Esophagus muscularis mucosa (tissue), 4 donors: Measurements from ENCODE around the gene APOBR.
"Not testable (repeated sequence)": the region's sequence is repeated elsewhere in the genome, so short reads cannot be mapped to it uniquely, and the experiment has no call there.

Experiments used
- EP300 ChIP-seq: sonication (generic); formaldehyde crosslinking; IDR thresholded peaks from one replicate; pipeline ENCODE4 v1.6.1; 2017; ENCODE audit warnings: antibody characterized with exemption
- POLR2A ChIP-seq: fragments of 450-650 bp; IDR thresholded peaks from one replicate; pipeline ENCODE4 v1.6.1; 2017; ENCODE audit warnings: antibody characterized with exemption, moderate library complexity, mild to moderate bottlenecking, low read depth
- POLR2AphosphoS5 ChIP-seq, 2 donors: sonication (generic); formaldehyde crosslinking; IDR thresholded peaks; one replicate each; pipeline ENCODE4 v1.6.1; 2017; ENCODE audit warnings: antibody characterized with exemption in 2 of 2
- TF ChIP-seq, protein P1 (sequence below), 3 experiments: fragments of 200-600 bp in 2 of 3; fragments of 450-650 bp in 1 of 3; sonication (generic) in 2 of 3; IDR thresholded peaks; one replicate each; pipeline ENCODE4 v1.5.1; 2017 to 2019; ENCODE audit warnings: antibody characterized with exemption in 3 of 3, mild to moderate bottlenecking in 2 of 3, moderate library complexity in 1 of 3

DNA sequence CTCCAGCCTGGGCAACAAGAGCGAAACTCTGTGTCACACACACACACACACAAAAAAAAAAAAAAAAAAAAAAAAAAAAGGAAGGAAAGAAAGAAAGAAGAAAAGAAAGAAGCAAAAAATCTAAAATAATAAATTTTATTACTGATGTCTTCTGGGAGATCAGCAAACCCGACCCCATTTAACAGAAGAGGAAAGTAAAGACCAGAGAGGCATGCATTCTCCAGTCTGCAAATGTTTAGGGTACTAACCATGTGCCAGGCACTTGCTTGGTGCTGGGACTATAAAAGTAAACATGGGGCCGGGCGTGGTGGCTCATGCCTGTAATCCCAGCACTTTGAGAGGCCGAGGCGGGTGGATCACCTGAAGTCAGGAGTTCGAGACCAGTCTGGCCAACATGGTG, 51.5 kb downstream of the APOBR start:
- TF ChIP-seq, protein P1, sequence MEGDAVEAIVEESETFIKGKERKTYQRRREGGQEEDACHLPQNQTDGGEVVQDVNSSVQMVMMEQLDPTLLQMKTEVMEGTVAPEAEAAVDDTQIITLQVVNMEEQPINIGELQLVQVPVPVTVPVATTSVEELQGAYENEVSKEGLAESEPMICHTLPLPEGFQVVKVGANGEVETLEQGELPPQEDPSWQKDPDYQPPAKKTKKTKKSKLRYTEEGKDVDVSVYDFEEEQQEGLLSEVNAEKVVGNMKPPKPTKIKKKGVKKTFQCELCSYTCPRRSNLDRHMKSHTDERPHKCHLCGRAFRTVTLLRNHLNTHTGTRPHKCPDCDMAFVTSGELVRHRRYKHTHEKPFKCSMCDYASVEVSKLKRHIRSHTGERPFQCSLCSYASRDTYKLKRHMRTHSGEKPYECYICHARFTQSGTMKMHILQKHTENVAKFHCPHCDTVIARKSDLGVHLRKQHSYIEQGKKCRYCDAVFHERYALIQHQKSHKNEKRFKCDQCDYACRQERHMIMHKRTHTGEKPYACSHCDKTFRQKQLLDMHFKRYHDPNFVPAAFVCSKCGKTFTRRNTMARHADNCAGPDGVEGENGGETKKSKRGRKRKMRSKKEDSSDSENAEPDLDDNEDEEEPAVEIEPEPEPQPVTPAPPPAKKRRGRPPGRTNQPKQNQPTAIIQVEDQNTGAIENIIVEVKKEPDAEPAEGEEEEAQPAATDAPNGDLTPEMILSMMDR (IDR thresholded peaks at IDR 0.05) = not testable (repeated sequence)
- not testable (repeated sequence) for TF ChIP-seq POLR2A; POLR2AphosphoS5 (IDR thresholded peaks at IDR 0.05); EP300
